GM21447 (cell line): ENCODE results near the gene CNNM3.

Experiments used
- ATAC-seq: cut with Tn5 transposase; IDR thresholded peaks from one replicate; pipeline ENCODE4 v1.9.1; 2021; ENCODE audit not compliant: unreplicated experiment

The CNNM3 gene

DNA sequence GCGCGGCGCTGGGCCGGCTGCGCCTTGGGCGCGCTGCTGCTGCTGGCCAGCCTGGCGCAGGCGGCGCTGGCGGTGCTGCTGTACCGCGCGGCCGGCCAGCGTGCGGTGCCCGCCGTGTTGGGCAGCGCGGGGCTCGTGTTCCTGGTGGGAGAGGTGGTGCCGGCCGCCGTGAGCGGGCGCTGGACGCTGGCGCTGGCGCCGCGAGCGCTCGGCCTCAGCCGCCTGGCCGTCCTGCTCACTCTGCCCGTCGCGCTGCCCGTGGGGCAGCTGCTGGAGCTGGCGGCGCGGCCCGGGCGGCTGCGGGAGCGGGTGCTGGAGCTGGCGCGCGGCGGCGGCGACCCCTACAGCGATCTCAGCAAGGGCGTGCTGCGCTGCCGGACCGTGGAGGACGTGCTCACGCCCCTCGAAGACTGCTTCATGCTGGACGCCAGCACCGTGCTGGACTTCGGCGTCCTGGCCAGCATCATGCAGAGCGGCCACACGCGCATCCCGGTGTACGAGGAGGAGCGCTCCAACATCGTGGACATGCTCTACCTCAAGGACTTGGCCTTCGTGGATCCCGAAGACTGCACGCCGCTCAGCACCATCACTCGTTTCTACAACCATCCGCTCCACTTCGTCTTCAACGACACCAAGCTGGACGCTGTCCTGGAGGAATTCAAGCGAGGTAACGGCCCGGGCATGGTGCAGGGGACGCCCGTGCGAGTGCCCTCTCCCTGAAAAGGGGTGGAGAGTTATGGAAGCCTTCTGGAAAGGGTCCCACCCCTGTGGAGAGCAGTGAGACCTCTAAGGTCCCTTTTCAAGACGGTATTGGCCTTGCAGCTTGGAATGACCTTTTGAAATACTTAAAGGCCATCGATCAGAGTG, 1.0 kb downstream of the CNNM3 start:
- ATAC-seq, result no peak

DNA sequence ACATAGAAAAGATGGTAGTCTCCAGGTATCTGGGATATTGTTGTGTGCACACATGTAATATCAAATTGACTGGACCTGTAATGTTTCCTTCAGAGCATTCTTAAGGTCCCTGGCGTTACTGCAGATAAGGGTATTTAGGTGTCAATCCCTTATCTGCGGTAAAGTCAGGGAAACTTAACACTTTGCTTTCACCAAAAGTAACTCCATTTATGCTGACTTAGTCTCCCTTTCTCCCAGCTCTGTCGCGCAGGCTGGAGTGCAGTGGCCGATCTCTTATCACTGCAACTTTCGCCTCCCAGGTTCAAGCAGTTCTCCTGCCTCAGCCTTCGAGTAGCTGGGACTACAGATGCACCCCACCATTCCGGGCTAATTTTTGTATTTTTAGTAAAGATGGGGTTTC, 1.8 kb downstream of the CNNM3 start:
- no peak for ATAC-seq

DNA sequence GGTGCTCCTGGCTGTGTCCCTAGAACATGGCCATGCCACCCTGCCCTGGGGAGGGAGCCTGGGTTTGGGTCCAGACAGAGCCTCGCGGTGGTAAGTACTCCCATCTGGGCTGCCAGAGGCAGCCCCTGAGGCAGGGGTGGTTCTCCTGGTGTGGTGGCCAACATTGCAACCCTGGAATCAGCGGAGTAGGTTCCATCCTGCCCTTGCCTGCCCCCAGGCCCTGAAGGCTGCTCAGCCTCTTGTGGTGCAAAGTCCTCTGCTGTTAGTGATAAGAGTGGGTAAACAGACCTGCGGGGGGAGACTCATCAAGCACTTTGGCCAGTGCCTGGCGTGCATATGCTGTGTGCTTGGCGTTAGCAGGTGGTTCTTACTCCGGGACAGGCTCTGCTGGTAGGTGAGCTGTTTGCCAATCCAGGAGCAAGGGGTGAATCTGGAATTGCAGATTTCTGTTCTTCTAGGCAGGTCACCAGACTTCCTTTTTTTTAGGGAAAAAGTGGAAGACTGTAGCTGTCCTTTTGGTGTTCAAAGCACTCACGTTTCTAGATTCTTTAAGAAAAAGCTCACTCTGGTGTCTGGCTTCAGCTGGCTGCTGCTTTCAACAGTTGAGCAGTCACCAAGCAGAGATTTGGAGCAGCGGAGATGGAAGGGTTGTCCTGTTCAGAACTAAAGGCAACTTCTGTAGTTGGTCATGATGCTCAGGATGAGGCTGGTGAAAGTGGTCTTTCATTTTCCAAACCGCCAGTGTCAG, 3.2 kb downstream of the CNNM3 start:
- no peak for ATAC-seq

DNA sequence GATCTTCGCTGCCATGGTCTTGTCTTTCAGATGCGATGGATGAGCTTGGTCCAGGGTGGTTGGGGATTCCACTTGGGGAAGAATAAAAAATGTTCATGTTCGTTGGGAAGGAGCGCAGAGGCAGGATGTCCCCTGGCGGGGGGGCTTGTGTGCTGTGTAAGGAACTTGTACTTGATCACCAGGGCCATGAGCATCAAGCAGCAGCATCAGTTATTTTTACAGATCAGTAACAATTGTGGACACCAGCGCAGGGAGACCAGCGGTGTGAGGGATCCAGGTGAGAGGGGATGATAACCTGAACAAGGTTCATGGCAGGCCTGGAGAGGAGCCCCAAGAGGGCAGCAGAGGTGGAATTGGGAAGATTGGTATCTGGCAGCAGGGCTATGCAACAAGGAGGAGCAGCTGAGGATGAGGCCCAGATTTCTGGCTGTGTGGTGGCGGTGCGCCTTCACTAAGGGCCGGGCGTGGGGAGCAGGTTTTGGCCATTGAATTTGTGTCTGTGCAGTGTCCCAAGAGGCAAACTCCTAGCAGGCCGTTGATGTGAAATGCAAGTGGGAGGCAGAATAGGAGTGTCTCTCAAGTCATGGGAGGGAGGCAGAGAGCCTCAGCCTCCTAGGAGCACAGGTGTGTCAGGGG, 3.9 kb downstream of the CNNM3 start:
- ATAC-seq, result no peak

DNA sequence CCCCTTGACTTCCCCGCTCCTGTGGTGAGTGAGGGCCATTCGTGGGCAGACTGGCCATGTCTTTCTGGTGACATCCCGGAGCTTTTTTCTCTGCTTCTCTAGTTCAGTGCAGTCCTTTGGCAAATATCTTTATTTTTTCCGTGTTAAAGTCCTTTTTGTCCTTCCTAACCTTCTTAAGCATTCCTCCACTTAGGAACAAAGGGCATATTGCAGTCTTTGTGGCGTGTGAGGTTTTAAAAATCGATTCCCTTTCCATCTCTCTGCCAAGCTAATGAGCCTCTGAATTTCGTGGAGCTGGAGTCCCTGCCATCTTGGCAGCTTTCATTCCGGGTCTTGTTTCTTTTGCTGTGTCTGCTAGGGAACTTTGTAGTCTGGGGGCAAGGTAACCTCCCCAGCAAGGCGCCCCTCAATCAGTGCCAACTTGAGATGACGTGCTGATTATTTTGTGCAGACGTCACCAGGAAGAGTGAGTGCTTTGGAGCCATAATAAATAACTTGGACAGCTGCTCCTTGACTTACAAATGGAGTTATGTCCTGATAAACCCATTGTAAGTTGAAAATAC, 5.1 kb downstream of the CNNM3 start:
- ATAC-seq, result no peak

DNA sequence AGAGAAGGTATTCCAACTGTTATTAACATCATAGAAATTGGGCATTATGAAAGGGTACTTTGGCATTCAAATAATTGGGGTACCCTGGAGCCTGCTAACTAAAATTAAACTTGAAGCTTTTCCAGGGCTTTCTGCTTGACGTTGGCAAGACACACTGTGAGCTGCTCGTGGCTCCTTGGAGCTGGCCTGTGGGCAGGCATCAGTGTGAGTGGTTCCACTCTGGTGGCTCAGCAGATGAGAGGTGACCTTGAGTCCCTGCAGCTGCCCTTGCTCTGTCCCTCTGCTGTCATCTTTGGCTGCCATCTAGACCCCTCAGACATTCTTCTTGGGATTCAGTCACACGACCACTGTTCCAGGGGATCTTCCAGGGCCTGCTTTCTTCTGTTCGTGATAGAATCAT, 6.7 kb downstream of the CNNM3 start:
- no peak for ATAC-seq

DNA sequence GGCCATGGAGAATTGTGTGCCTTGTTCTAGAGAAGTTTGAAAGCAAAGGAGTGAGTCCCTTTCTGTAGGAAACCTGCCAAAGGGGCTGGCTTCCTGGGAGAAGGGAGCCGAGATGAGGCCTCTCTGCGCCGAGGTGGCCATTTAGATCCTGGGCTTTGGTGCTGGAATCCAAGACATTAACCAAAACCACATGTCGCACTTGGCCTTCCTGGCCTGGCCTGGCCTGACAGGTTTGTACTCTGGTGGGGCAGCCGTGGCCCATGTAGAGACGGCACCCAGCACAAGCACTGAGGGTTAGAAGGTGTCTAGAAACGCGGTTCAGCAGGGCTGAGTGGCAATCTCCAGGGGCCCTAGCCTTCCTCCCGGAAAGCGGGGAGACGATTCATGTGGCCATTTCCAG, 7.1 kb downstream of the CNNM3 start:
- no peak for ATAC-seq

DNA sequence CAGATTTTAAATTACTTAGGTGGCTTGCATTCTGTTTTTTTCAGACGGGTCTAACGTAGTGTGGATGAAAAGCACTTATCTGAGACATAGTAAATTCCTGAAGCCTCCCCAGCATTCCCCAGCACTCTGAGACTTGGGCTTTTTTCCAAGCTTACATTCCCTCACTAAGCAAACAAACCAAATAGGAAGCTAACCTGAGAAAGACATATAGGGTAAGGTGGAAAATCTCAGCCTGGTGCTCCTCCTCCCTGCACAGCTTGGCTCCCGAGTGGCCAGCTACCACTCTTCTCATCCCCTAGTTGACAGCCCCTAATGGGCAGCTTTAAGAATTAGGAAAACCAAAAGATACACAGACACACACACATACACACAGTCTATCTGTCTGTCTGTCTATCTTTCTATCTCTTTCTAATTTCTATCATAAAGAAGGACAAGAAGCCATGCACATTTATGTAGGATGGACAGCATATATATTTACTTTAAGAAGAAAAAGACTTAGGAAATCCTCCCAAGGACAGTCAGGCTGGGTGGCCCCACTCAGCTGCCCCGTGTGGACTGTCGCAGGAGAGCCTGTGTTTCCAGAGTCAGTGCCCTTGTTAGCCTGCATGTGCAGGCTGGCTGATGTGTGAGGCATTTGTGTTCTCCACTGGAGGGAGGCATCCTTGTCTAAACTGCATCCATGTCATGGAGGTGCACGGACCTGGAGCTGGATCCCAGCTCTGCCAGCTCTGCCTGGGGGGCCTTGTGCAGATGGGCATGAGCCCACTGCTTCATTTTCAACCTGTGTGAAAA, 8.2 kb downstream of the CNNM3 start:
- ATAC-seq, result no peak

DNA sequence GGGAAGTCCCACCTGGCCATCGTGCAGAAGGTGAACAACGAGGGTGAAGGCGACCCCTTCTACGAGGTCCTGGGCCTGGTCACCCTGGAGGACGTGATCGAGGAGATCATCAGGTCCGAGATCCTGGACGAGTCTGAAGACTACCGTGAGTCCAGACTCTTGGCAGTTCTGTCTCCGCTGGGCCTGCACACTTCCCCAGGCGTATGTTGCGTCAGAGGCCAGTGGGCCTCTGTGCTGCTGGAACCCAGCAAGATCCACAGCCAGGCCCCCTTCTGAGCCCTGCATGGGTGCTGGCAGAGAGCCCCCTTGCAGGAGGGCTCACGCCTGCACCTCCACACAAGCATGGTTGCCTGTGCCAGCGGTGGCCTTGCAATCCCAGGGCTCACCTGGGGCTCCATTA, 9.0 kb downstream of the CNNM3 start:
- no peak for ATAC-seq

DNA sequence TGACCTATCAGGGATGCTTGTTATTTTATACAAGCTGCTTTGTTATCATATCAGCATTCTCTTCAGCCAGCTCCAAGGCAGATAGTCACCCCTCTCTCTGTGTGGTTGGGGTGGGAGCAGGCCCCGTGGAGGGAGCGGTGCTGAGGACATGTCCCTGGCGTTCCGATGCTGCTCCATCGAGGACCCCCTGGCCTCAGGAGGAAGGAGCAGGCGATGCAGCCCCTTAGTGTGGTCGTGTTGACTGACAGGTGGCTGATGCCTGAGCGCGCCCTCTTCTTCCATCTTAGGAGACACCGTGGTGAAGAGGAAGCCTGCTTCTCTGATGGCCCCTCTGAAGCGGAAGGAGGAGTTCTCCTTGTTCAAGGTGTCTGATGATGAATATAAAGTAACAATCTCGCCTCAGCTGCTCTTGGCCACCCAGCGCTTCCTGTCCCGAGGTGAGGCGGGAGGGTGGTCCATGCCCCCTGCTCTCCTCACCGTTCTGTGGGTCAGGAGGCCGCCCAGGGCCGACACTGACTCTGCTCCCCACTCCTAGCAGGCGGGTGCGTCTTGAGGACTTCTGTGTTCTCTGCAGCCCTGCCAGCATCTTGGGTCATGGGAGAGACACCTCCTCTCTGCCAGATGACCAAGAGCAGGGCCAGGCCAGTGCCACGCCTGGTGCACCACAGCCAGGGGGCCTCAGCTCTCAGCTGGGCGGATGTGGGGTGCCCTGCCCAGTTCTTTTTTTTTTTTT, 10.6 kb downstream of the CNNM3 start:
- no peak for ATAC-seq

DNA sequence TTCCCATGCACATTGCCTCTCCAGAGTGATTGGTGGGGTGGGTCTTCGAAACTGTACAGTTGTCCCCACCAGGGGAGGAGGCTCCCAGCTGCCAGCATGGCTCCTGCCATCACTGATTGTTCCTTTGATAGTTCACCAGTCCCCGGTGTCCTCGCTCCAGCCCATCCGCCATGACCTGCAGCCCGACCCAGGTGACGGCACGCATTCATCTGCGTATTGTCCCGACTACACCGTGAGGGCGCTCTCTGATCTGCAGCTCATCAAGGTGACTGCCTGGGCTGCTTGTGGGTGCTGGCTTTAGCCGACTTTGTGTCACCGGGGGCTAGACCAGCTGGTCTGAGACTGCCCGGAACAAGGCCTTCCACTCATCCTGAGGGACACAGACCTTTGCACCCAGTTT, 12.4 kb downstream of the CNNM3 start:
- no peak for ATAC-seq

DNA sequence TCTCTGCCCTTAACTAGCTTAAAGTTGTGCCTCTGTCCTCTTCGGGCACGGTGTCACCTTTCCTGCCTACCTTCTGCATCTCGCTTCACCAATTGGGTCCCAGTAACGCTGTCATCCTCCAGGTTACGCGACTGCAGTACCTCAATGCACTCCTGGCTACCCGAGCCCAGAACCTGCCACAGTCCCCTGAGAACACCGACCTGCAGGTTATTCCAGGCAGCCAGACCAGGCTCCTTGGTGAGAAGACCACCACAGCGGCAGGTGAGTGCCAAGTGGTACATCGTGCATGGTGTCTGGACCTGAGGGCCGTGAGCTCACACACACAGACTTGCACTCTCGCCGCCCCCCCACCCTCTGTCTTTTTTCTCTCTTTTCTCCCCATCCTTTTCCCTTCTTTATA, 12.8 kb downstream of the CNNM3 start:
- no peak for ATAC-seq

DNA sequence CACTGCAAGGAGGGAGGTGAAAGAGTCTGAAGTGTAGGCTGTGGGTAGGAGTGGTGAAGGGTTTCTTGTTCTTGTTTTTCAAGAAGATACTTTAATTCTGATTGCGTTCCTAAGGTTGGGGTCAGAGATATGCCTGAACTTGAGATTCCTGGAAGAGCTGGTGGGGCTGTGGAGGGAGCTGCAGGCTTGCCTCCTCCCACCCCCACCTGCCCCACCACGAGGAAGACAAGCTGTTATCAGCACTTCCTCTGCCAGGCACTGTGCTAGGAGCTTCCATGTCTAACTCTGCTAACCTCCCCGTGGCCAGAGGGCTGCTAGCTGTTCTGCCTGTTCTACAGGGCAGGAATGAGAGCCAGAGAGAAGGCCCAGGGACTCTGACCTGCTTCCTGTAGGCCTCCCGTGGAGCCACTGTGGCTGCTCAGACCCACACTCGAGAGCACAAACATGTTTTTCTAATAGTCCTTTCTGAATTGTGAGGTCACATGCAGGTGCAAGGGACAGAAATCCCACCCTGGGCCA, 14.0 kb downstream of the CNNM3 start:
- no peak for ATAC-seq

DNA sequence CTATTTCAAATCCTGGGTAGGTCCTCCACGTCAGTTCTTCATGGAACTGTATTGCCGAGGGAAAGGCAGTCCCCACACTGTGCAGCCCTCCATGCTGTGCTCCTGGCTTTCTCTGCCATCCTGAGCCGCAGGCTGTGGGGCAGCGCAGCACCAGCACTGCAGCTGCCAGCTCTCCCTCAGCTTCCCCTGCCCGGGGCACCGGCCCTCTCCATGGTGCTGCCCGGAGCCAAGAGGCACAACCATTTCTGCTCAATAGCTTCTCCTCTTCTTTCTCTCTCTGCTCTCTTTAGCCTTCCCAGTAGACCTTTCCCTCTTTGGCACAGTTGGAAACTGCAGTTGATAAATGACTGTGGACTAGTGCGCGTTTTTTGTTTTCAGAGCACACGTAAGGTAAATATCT, 15.6 kb downstream of the CNNM3 start:
- no peak for ATAC-seq

DNA sequence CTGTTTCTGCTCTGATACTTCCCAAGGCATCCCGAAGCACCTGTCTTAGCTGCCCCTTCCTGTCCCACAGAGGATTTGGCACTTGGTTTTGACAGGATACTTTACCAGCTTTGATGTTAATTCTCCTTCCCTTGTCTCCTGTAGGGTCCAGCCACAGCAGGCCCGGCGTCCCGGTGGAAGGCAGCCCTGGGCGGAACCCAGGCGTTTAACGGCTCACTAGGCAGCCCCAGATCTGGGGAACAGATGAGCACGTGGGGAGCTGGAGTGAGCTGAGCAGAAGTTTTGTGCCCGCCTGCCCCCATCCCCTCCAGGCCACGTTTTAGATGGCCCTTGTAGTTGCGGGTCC, 16.3 kb downstream of the CNNM3 start:
- ATAC-seq, result no peak

DNA sequence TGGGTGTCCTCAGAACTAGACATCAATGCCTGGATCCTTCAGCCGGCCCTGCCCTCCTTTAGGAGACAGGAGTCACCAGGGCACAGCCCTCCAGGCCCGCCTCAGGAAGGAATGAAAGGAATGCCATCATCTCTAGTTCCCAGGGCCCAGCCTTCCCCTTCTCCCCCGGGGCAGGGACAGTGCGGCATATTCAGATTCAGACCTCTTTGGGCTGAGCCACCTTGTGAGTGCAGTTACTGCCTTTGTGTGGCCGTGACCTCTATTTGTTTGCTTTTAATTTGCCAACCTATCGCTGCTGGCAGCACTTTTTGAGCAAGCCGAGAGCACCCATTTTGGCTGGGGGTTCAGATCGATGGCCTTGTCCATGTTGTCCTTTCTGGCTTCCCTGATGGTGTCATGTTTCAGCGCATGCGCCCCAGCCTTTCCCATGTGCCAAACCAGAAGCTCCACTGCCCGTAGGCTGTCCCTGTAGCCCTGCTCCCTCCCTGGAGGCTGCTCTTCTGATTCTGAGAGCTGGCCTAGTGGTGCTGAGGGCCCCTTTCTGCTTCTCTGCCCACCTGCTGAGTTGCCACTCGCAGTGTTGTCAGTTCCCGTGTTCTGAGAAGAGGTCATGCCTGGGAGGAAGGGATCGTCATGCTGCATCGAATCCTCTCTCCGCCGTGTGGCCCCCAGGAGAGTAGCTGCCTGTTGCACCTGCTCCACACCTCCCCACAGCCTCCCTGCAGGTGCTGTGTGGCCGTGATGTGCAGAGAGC, 16.9 kb downstream of the CNNM3 start:
- no peak for ATAC-seq

DNA sequence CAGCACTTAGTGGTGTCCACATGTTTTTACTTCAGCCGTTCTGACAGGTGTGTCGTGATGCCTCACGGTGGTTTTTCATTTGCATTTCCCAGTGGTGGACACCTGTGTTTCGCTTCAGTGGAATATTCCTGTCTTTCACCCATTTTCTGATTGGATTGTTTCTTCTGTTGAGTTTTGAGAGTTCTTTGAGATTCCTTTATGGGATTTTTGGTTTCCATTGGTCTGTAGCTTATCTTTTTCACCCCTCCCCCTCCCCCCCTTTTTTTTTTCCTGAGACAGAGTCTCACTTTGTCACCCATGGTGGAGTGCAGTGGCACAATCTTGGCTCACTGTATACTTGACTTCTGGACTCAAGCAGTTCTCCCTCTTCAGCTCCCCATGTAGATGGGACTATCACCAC, 19.8 kb downstream of the CNNM3 start:
- no peak for ATAC-seq

DNA sequence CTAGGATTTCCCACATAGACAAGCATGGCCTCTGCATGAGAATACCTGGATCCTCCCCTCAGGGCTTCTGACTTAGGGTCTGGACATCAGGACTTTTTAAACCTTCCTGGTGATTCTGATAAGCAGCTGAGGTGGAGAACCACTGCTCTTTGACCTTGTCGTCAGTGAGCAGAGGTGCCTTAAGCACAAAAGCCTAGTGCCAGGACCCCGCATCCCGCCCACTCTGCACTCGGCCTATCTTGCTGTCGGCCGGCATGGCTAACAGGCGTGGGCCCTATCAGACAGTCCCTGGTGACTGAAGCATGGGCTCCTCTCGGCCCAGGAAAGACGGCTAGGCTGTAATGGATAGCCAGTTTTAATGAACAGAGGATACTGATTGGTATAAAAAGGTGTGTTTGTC, 21.5 kb downstream of the CNNM3 start:
- ATAC-seq, result no peak
